Activated T-cell treated with anti-CD3 and anti-CD28 coated beads for 4 hours (primary cell): ENCODE measurements around the gene NAPB.

Experiments
- DNase-seq: peaks from one replicate; pipeline ENCODE4 v3.0.0-alpha.2; 2020

NAPB gene

DNA sequence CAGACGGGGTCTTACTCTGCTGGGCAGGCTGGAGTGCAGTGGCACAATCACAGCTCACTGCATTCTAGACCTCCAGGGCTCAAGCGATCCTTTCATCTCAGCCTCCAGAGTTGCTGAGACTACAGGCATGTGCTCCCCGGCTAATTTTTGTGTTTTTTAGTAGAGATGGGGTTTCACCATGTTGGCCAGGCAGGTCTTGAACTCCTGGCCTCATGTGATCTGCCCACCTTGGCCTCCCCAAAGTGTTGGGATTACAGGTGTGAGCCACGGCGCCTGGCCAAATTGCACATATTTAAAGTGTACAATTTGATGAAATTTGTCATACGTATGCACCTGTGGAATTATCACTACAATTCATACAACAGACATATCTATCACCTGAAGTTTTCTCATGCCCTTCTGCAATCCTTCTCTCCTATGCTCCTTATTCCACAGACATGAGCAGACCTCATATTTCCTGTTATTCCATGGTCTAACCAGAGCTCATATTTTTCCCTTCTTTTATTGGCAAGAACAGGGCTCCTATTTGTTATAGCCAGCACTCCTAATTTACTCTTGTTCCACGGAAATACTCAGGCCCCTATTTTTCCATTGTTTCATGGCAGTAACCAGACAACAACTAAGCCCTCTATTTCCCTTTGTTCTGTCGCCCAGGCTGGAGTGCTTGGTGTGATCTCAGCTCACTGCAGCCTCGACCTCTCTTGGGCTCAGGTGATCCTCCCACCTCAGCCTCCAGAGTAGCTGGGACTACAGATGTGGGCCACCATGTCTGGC lies 16.0 kb upstream of the NAPB start:
- no peak for DNase-seq

DNA sequence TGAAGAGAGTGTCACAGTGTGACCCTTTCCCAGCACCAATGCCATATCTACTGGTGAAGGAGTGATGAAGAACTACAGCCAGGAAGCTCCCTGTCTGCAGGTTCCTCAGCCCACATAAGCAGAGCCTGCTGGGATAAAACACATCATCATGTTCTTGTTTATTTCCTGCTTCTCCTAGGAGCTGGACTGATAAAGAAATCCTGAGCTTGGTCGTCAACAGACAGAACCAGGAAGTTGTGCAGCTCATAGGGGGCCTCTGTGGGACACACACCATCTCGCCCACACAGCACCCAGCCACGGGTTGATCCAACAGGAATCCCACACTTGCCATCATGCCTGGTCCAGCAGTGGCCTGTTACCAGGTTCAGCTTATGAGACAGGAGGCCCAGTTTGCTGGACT lies 15.4 kb upstream of the NAPB start:
- DNase-seq: no peak

DNA sequence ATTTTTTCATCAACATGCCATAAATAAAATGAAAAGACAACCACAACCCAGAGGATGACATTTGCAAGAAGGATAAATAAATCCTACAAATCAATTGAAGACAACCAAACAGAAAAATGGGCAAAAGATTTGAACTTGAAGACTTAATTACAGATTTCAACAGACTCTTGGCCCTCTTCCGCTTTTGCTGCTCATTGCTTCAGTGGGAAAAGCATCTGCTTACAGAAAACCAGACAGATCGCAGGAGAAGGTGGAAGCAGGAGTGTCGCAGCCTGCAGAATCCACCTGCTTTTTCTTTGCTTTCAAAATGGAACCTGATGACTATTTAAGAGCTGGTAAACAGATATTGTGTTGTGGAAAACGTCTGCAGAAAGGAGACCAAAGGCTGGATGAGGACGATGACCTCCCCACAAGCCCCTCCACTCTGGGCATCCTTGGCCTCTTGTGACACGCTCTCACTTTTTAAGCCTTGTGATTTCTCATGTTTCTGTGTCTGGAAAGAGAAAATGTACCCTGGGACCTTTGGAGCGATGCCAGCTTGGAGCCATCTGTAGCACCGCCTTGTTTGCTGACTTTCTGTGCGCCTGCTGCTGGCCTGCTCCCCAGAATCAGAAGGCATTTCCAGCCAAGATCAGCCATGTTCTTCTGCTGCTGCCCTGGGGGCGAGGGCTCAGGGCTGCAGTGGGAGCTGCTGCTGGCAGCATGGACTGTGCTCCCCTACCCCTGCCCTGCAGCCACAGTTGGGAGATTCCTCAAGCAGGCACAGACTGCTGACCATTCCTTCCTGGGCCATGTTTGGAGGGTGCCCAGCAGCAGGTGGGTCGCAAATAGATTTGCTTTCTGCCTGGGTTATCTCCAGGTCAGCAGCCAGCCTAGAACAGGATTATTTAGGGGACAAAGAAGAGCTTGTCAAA lies 14.6 kb upstream of the NAPB start:
- no peak for DNase-seq

DNA sequence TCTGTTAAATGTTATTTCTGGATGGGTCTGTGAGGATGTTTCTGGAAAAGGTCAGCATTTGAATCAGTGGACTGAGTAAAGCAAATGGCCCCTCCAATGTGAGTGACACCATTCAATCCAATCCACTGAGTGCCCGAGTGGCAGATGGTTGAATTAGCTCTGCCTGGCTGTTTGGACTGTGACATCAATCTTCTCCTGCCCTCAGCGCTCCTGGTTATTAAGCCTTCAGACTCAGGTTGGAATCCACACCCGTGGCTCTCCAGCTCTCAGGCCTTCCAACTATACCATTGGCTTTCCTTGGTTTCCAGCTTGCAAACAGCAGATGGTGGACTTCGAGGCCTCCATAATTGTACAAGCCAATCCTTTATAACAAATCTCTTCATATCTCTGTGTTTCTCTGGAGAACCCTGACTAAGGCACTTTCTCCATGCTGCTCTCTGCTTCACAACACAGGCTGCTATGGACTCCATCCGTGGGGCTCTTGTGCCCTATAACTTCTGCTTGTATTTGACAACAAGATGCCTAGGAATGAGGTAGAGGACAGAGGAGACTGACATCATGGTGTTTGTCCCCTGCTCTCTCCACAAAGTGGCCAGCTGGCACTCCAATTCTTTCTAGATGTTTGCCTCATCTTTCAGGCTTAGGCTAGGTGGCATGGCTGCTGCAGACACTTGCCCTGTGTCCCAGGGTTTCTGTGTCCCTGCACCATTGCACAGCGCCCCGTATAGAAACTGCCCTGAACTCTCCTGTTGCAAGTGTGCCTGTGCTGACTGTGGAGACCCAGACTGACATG lies 13.4 kb upstream of the NAPB start:
- DNase-seq: no peak

DNA sequence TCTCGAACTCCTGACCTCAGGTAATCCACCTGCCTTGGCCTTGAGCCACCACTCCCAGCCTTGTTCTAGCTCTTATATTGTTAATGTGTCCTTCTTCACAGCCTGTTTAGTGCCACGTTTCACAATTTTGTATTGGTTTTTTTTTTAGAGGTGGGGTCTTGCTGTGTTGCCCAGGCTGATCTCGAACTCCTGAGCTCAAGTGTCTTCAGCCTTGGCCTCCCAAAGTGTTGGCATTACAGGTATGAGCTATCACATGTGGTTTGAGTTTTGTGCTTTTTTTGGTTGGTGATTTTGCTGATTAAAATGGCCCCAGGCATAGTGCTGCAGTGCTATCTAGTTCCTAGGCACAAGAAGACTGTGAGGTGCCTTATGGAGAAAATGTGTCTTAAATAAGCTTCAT lies 12.3 kb upstream of the NAPB start:
- DNase-seq: no peak

DNA sequence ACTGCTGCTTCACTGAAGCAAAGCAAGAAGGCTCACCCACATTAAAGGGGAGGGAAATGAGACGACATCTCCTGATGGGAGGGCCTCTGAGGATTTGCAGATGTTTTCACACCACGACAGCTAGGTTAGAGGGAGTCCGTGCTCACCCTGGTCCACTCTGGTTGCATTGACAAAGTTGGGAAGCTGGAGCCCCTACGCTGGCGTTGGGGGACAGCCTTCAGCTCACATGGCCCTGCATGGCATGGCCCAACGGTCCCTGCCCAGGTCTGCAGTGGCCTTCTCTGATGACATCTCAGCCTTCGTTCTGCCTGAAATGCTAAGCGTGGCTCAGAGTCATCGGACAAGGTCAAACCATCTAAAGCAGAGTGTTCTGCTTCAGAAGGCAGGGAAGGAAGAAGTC lies 3.8 kb upstream of the NAPB start:
- no peak for DNase-seq

DNA sequence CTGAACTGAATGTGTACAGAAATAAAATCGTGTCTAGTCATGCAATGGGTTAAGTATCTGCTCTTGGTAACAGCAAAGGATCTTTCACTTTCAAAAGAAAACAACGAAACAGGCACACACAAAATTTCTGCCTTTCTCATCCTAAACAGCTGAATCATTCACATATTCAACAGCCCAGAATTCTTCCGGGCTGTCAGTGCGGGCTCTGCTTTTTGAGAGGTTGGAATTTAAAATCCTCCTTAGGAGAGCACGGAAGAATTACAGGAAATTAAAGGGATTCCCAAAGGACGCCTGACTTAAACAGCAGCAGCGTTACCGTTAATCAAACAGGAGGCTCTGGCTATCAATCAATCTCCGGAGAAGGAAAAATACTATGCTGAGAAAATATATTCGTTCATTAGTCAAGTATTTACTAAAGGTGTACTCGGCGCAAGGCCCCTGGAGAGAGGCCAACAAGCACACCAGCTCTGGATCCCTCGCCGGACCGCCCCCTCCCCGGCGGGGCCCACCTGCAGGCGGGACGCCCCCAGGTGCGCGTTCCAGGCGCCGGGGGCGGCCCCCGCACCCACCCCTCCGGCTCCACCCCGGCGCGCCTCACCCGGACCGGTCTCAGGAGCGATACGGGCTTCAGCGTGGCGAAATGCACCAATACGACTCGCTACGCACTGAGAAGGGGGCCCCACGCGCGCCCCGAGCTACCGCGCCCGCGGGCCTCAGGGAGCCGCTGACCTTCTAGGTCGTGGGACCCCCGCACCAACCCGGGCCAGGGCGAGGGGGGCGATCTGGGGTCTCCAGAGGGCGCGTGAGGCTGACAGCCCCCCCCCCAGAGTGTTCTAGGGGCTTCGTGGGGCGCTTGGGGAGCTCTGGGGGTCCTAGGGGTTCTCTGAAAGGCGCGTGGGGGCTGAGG lies 1.0 kb downstream of the NAPB start:
- peak; percentile 43 for DNase-seq

DNA sequence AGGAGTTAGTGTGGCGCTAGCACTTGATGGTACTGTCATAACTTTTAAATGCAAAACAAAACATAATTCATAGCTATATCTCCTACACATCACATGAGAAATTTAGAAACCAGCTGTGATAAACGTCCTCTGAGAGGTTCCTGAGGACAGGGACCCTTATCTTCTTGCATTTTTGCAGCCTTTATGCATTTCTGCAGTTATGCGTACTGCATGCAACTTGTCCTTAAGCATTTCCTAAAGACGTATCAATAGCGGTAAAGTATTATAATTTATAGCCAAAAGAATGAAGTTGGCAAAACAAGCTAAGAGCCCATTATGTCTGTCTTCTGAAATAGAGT lies 1.7 kb downstream of the NAPB start:
- DNase-seq: no peak

DNA sequence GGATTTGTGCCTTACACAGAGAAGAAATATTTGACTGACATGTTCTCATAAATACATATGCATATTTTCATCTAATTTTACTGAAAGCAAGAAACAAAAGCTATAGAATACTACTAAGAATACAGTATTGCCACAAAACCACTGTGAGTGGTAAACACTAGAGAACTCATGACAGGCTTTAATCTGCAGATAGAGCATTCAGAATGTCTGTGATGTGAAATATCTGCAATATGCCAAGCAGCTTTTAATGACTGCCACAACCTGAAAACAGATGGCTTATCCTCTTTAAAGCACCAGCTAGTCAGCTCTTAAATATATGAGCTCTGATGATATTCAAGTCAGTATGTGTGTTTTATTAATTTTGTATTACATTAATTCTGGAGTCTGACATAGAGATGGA lies 3.4 kb downstream of the NAPB start:
- no peak for DNase-seq

DNA sequence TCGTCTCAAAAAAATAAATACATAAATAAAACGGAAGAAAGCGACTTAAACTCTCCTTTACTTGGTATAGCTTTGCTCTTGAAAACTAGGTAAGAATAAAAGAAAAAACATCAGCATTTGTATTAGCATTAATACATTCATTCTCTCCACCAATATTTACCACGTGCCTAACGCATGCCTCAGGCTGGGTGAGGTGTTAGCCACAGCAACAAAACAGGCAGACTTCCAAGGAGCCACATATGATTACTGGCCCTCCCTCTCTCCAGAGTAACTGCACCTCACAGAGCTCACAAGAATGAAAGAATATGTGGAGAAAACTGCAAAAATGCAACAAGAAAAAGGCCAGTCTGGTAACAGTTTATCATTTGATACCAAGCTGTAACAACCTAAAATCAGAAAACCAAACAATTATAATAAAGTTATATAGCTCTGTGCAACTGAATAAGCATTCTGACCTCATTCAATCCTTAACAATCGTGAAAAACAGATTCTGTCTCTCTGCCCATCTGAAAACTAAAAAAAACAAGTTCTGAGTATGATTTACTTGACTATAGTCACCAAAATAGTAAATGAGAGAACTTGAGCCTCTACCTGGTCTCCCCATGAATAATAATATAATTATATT lies 5.2 kb downstream of the NAPB start:
- no peak for DNase-seq

DNA sequence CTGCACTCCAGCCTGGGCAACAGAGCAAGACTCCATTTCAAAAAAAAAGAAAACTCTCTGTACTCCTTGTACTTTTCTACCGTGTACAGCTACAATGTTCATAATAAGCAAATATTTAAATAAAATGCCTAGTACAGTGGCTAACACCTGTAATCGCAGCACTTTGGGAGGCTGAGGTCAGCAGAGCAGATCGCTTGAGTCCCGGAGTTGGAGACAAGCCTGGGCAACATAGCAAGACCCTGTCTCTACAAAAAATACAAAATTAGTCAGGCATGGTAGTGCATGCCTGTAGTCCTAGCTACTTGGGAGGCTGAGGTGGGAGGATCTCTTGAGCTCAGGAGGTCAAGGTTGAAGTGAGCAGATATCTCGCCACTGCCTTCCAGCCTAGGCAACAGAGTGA lies 5.7 kb downstream of the NAPB start:
- DNase-seq: no peak

DNA sequence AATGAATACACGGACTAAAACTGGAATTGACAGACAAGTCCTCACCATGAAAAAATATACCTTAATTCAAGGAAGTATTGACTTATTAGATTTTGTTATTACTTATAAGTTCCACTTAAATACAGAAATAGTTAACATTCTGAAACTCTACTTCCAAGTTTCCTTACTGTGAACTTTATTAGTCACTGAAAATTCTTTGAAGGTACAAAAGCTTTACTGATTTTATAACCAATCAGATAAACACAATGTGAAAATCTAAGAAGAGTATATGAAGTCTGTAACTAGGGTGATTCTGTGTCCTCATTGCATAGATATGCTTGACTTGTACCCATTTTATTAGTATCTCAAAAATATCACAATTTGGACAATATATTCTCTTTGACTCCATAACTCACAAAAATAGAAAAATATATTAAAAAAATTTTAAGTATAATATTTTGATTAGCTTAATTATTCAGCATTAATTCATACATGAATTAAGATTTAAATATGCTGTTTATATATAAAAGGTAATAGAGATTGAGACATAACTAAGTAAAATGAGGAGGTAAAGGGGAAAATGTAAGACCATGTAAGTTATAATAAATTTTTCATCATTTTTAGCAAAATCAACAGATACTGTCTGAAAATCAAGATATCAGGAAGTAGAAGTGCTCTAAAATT lies 6.6 kb downstream of the NAPB start:
- DNase-seq: no peak

DNA sequence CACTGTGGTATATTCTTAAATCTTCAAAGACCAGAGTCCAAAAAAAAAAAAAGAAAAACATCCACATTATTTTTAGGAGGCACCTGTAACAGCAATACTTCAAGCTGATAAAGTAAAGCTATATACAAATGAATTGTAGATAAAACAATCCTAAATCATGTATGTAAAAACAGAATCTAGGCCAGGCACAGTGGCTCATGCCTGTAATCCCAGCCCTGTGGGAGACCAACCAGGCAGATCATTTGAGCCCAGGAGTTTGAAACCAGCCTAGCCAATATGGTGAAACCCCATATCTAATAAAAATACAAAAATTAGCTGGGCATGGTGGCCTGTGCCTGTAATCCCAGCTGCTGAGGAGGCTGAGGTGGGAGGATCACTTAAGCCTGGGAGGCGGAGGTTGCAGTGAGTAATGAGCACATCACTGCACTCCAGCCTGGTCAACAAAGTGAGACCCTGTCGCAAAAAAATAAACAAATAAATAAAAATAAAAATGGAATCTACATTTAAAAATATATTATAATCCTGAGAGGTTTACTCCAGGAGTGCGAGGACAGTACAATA lies 7.3 kb downstream of the NAPB start:
- no peak for DNase-seq

DNA sequence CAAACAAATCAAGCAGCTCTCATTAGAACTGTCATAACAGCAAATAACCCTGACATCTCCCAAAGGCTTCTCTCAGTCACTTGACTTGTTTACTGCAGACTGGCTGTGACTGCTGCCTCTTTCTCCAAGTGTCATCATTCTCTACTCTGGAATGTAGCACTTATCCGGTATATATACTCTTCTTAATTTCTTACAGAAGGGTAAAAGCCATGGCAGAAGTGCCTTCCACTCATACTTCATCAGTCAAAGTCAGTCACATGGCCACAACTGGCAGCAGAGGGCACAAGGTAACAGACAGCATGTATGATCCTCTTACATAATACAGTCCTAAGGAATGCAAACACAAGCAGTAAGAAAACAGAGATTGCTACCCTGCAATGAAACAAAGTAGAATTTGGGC lies 9.3 kb downstream of the NAPB start:
- DNase-seq: no peak

DNA sequence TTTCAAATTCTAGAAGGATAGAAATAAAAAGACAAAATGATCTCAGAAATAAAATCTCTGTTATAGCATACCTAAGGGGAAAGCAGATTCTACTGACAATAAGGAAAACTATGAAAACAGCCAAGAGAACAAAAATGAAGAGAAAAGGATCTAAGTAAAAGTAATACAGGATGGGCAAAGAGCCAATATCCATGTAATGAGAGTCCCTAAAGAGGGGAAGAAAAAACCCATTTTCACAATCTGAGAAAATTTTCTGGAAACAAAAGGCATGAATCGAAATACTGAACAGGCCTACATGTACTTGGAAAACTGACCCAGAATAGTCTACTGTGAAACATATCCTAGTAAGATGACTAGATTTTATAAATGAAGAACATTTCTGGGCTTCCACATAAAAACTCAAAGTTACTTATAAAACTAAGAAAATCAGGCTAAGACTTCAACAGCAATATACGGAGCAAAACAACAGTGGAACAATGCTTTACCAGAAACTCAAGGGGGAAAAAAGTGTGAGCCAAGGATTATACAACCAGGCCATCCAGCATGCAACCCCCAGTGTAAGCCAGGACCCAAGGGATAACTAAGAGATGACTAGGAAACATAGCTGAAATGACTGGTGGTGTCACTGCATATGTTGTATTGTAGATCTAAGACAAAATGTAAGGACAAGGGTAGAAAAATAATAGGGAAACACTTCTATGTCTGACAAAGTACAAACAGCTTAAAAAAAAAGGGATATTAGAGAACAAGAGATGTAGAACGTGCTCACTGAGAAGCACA lies 10.2 kb downstream of the NAPB start:
- no peak for DNase-seq

DNA sequence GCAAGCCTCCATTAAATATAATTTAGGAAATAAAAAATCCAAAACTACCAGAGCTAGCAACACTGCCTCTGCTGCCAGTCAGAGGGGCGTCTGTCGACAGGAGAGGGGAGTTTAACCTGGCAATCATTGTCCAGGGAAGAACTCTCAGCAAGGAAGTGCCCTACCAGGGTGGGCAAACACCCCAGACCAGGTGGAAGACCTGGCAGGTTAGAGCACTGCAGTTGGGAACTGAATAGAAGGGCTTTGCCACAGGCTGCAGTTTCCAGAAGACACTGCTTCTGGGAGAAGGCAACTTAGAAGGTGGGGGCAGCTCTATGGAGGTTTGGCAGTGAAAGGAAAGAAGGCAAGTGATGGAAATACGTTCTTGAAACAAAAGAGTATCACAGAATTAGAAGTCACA lies 11.5 kb downstream of the NAPB start:
- DNase-seq: no peak

DNA sequence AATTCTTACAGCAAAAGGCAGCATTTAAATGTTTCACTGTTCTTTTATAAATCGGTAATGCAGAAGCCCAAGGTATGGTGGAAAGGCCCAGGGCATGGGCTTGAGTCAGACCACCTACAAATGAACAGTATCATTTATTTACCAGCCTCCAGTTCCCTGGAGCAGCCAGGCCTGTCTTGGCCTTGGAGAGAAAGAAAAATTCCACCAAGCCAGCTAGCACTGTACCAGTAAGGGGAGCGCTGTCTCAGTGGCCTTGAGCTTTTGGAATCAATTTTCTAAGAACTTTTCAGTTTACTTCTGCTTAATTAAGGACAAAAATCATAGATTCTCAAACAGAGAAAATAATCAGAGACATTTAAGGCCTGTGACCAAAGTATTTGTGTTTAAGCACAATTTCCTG lies 12.3 kb downstream of the NAPB start:
- no peak for DNase-seq

DNA sequence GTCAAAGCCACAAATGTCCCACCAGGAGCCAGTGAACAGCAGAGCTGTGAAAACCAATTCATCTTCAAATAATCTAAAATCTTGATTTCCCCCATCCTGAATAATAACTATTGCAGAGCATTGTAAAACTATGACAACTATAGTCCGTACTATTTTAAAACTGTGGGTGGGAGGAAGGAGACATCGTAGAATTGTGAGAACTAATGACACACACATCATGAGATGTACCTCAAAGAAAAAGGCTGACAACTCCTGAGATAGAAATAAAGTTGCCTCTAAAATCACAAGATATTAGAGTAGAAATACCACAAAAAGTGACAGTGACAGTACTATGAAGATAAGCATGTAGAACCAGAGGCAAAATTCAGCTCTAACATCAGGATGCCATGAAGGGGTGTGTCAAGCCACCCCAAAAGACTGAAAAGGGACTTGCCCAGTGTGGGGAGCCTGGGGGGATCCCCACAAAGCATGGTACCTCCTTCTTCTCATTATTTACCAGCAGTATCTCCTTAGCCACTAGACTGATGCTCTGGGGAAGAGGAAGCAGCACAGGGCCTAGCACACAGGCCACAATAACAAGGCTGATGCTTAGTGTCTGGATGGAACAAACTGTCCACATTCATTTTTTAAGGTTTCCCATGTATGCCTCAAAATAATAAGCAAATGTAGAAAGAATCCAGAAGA lies 13.4 kb downstream of the NAPB start:
- DNase-seq: no peak

DNA sequence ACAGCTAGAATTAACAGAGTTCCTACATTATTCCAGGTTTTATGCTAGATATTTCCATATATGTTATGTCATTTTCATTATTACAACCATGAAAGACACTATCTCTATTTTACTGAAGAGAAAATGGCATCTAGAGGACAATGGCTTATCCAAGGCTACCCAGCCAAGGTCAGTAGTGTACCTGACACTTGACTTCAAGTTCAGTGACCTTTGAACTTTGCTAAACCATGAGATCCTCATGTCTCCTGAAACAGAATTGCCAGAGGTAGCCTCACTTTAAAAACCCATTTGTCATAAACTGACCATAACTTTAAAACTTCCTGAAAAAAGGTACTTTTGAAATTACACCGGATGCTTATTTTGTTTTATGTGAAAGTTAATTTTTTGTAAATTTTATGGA lies 14.4 kb downstream of the NAPB start:
- DNase-seq: no peak

DNA sequence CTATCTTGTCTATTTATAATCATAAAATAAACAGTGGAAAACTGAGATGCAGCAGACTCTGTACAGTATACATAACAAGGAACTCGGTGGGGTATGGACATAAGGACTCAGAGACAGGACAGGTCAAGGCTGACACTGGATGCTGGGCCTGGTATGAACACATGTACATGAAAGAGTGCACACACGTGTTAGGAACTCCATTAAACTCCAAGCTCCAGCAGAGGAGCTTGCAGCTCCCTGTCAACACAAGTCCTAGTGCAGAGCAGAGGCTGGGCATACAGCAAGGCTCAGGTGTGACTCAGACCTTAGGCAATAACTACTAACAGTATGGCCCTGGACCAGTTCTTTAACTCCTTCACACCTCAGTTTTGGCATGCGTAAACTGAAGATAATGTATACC lies 17.1 kb downstream of the NAPB start:
- DNase-seq: no peak
